Natural killer cell treated with Interleukin-12 subunit alpha and Interleukin-12 subunit beta and Interleukin-15 and Interleukin-18, amount 100 ng/mL, for 72 hours (primary cell): ENCODE data around the gene NFKBIB. TPM values are rescaled to one million over a fixed set of nuclear protein-coding genes. Genes with fewer than 3 reads are reported as not detected.
"Not testable (repeated sequence)": the region's sequence is repeated elsewhere in the genome, so short reads cannot be mapped to it uniquely, and the experiment has no call there.

ENCODE experiments used
- ATAC-seq, 2 donors: fragments of 150-1000 bp; cut with Tn5 transposase in 1 of 2; sonication (Bioruptor Pico), chemical (Tn5 transposase) in 1 of 2; 2 replicates each; pipeline ENCODE4 v1.10.0; 2021
- DNase-seq: peaks from one replicate; pipeline ENCODE4 v3.0.0; 2022; ENCODE audit warnings: low spot score
- H3K27ac Mint-ChIP-seq, 2 donors: 1 replicate in 1 of 2; 2 replicates in 1 of 2; pipeline ENCODE4 v1.8.0; 2022; ENCODE audit warnings: mixed read lengths in 2 of 2, mild to moderate bottlenecking in 1 of 2, moderate library complexity in 1 of 2
- H3K27me3 Mint-ChIP-seq, 2 donors: 1 replicate in 1 of 2; 2 replicates in 1 of 2; pipeline ENCODE4 v1.8.0; 2022; ENCODE audit warnings: mixed read lengths in 2 of 2
- H3K36me3 Mint-ChIP-seq: one replicate; pipeline ENCODE4 v1.8.0; 2022; ENCODE audit warnings: mixed read lengths
- H3K4me1 Mint-ChIP-seq, 2 donors: 1 replicate in 1 of 2; 2 replicates in 1 of 2; pipeline ENCODE4 v1.8.0; 2022; ENCODE audit warnings: low read depth in 2 of 2, mixed read lengths in 2 of 2, mild to moderate bottlenecking in 1 of 2
- H3K4me3 Mint-ChIP-seq: one replicate; pipeline ENCODE4 v1.8.0; 2022; ENCODE audit warnings: mixed read lengths
- H3K9me3 Mint-ChIP-seq: 2 replicates; pipeline ENCODE4 v1.8.0; 2022; ENCODE audit warnings: mixed read lengths
- total RNA-seq, 2 donors: library from RNA; stranded (reverse); gene quantifications; one replicate each; pipeline ENCODE4 v1.2.3, GENCODE V29; 2022

NFKBIB gene
- total RNA-seq, 2 donors from 2014 or later = 106 to 108 TPM

GRCh38 chr19:38867171-38867780 lies 32.5 kb upstream of the NFKBIB start:
- H3K27me3 Mint-ChIP-seq = no peaks in the 10 kb centered on the region
- no peak overlapping the region for H3K4me3 Mint-ChIP-seq
- H3K27ac Mint-ChIP-seq = no peak overlapping the region
- ATAC-seq (no peak), DNase-seq (no peak)
- H3K4me1 Mint-ChIP-seq = peaks cover 36 to 51% of the 10 kb centered on the region in 2 donors
- H3K9me3 Mint-ChIP-seq = peaks cover 6% of the 10 kb centered on the region
- H3K36me3 Mint-ChIP-seq = no peaks in the 10 kb centered on the region

GRCh38 chr19:38868551-38868950 lies 31.2 kb upstream of the NFKBIB start:
- H3K27me3 Mint-ChIP-seq = no peaks in the 10 kb centered on the region
- ATAC-seq = no peak
- H3K4me1 Mint-ChIP-seq = peaks cover 29 to 40% of the 10 kb centered on the region in 2 donors
- no peaks in the 10 kb centered on the region for H3K36me3 Mint-ChIP-seq
- peak overlapping the region; percentile 90 for H3K4me3 Mint-ChIP-seq
- peaks cover 6% of the 10 kb centered on the region for H3K9me3 Mint-ChIP-seq
- no peak overlapping the region for H3K27ac Mint-ChIP-seq
- DNase-seq = no peak

GRCh38 chr19:38869160-38869835 lies 30.5 kb upstream of the NFKBIB start:
- Mint-ChIP-seq H3K9me3 (peaks cover 6% of the 10 kb centered on the region), H3K36me3 (no peaks in the 10 kb centered on the region), H3K4me1 (peaks cover 27 to 38% of the 10 kb centered on the region in 2 donors), H3K27ac (peak overlapping the region; percentile 81 to 84), H3K4me3 (peak overlapping the region; percentile 90), H3K27me3 (no peaks in the 10 kb centered on the region)
- DNase-seq = no peak
- peak in 1 of 2 donors; percentile 14 for ATAC-seq

GRCh38 chr19:38869836-38870607 lies 29.7 kb upstream of the NFKBIB start:
- Mint-ChIP-seq H3K27ac (peak overlapping the region; percentile 81 to 84), H3K4me1 (peaks cover 20 to 31% of the 10 kb centered on the region in 2 donors), H3K36me3 (no peaks in the 10 kb centered on the region), H3K9me3 (no peaks in the 10 kb centered on the region), H3K4me3 (peak overlapping the region; percentile 90), H3K27me3 (no peaks in the 10 kb centered on the region)
- peak; percentile 94 for DNase-seq
- ATAC-seq = peak; percentile 93 to 94

- H3K36me3 Mint-ChIP-seq = no peaks in the 10 kb centered on the region
- H3K27ac Mint-ChIP-seq = peak overlapping the region; percentile 81 to 84
- DNase-seq (no peak), ATAC-seq (no peak)
- H3K4me3 Mint-ChIP-seq = peak overlapping the region; percentile 90
- H3K4me1 Mint-ChIP-seq = peaks cover 14 to 25% of the 10 kb centered on the region in 2 donors
- no peaks in the 10 kb centered on the region for H3K27me3 Mint-ChIP-seq
- H3K9me3 Mint-ChIP-seq = no peaks in the 10 kb centered on the region
Observed at GRCh38 chr19:38870612-38871011, 29.2 kb upstream of the NFKBIB start.

GRCh38 chr19:38873400-38873799 lies 26.4 kb upstream of the NFKBIB start:
- not testable (repeated sequence) for H3K9me3 Mint-ChIP-seq, DNase-seq, H3K36me3 Mint-ChIP-seq, ATAC-seq, H3K4me3 Mint-ChIP-seq, H3K27me3 Mint-ChIP-seq, H3K27ac Mint-ChIP-seq
- H3K4me1 Mint-ChIP-seq = peaks cover 24 to 34% of the 10 kb centered on the region in 2 donors

- H3K27ac Mint-ChIP-seq = peak overlapping the region; percentile 98
- H3K27me3 Mint-ChIP-seq = no peaks in the 10 kb centered on the region
- ATAC-seq (no peak), DNase-seq (no peak)
- H3K4me3 Mint-ChIP-seq = no peak overlapping the region
- H3K9me3 Mint-ChIP-seq = no peaks in the 10 kb centered on the region
- peaks cover 20 to 23% of the 10 kb centered on the region in 2 donors for H3K4me1 Mint-ChIP-seq
- H3K36me3 Mint-ChIP-seq = no peaks in the 10 kb centered on the region
Observed at GRCh38 chr19:38875656-38876395, 23.9 kb upstream of the NFKBIB start.

GRCh38 chr19:38877781-38878574 lies 21.8 kb upstream of the NFKBIB start, which contains the start of gene RINL:
RINL (minus strand) TSS chr19:38878275; CDS start chr19:38876742, 1,533 bp downstream.
- no peaks in the 10 kb centered on the region for H3K27me3 Mint-ChIP-seq
- DNase-seq (peak; percentile 72), ATAC-seq (peak; percentile 85 to 90)
- no peaks in the 10 kb centered on the region for H3K9me3 Mint-ChIP-seq
- H3K4me1 Mint-ChIP-seq = peaks cover 20 to 23% of the 10 kb centered on the region in 2 donors
- peak within 1 kb of the TSS; percentile 82 for H3K4me3 Mint-ChIP-seq
- peak within 1 kb of the TSS; percentile 98 for H3K27ac Mint-ChIP-seq
- no peaks in the 10 kb centered on the region for H3K36me3 Mint-ChIP-seq

GRCh38 chr19:38878575-38879399 lies 21.0 kb upstream of the NFKBIB start:
- Mint-ChIP-seq H3K36me3 (no peaks in the 10 kb centered on the region), H3K27ac (peak overlapping the region; percentile 98), H3K9me3 (no peaks in the 10 kb centered on the region), H3K4me3 (peak overlapping the region; percentile 82), H3K27me3 (no peaks in the 10 kb centered on the region), H3K4me1 (peaks cover 23% of the 10 kb centered on the region in 2 donors)
- ATAC-seq (peak; percentile 36 to 37), DNase-seq (no peak)

GRCh38 chr19:38879400-38879751 lies 20.4 kb upstream of the NFKBIB start:
- no peaks in the 10 kb centered on the region for H3K36me3 Mint-ChIP-seq
- H3K27me3 Mint-ChIP-seq = no peaks in the 10 kb centered on the region
- H3K4me1 Mint-ChIP-seq = peaks cover 23% of the 10 kb centered on the region in 2 donors
- no peaks in the 10 kb centered on the region for H3K9me3 Mint-ChIP-seq
- ATAC-seq = no peak
- no peak for DNase-seq
- H3K27ac Mint-ChIP-seq = no peak overlapping the region
- no peak overlapping the region for H3K4me3 Mint-ChIP-seq

- H3K4me3 Mint-ChIP-seq = no peak overlapping the region
- H3K9me3 Mint-ChIP-seq = no peaks in the 10 kb centered on the region
- ATAC-seq = no peak
- H3K27ac Mint-ChIP-seq = peak overlapping the region; percentile 21 to 44
- peaks cover 23% of the 10 kb centered on the region in 2 donors for H3K4me1 Mint-ChIP-seq
- DNase-seq = no peak
- no peaks in the 10 kb centered on the region for H3K27me3 Mint-ChIP-seq
- H3K36me3 Mint-ChIP-seq = no peaks in the 10 kb centered on the region
Observed at GRCh38 chr19:38880076-38880881, 19.5 kb upstream of the NFKBIB start.
